HCT116 (cell line): ENCODE measurements around the gene SLC35F3. TPM values are rescaled to one million over a fixed set of nuclear protein-coding genes. Genes with fewer than 3 reads are reported as not detected.

Experiments used
- ATAC-seq: fragments of 200-7000 bp; cut with Tn5 transposase; 2 replicates; pipeline ENCODE4 v1.9.1; 2020; ENCODE audit warnings: mild to moderate bottlenecking, moderate library complexity
- BruUV-seq: library from RNA; stranded (reverse); fragments of 400-500 nt; replicated peaks from 2 replicates; lab custom pipeline; 2021; lab: Mats Ljungman, UMichigan
- CTCF ChIA-PET: fragments of 300-600 bp; sonication (Branson Sonifier 250); formaldehyde crosslinking; loops from one replicate; lab custom pipeline; 2021; ENCODE audit warnings: antibody characterized with exemption; lab: Charles Lee
- POLR2A ChIA-PET: fragments of 300-600, 350-600 bp; sonication (Branson Sonifier 250); formaldehyde crosslinking; loops from one replicate; lab custom pipeline; 2021; ENCODE audit warnings: antibody characterized with exemption; lab: Charles Lee
- RAD21 ChIA-PET, 2 experiments: fragments of 300-600 bp; sonication (Branson Sonifier 250); formaldehyde crosslinking; loops; one replicate each; lab custom pipeline; 2023; ENCODE audit warnings: low total read pairs in 2 of 2; ENCODE audit not compliant: uncharacterized antibody in 2 of 2, unreplicated experiment in 2 of 2, low non-redundant PET in 1 of 2; lab: Charles Lee
- DNase-seq: peaks from one replicate; pipeline ENCODE4 v3.0.0-alpha.2; 2010; ENCODE audit warnings: low read depth, low spot score
- H2AFZ ChIP-seq: fragments of 200-600 bp; shearing (Covaris generic), sonication (generic); 2 replicates; pipeline ENCODE4 v1.6.1; 2017; ENCODE audit warnings: low read depth, mixed run types, mixed read lengths, antibody characterized with exemption, low read length; ENCODE audit not compliant: poor library complexity, severe bottlenecking
- H3K27ac ChIP-seq: 2 replicates; pipeline ENCODE4 v1.5.1; 2012; ENCODE audit warnings: low read depth, low read length
- H3K27me3 ChIP-seq: fragments of 200-600 bp; sonication (generic); 2 replicates; pipeline ENCODE4 v1.6.1; 2016; ENCODE audit warnings: mixed run types, low read length, mixed read lengths; ENCODE audit not compliant: insufficient read depth
- H3K36me3 ChIP-seq, 2 experiments: fragments of 200-500 bp in 1 of 2; fragments of 200-600 bp in 1 of 2; sonication (Bioruptor generic) in 1 of 2; sonication (generic) in 1 of 2; 2 replicates each; pipeline versions ENCODE4 v1.5.1 to v1.6.1; 2014 to 2016; ENCODE audit warnings: low read length in 2 of 2, inconsistent platforms in 1 of 2, mixed read lengths in 1 of 2, mixed run types in 1 of 2; ENCODE audit not compliant: insufficient read depth in 2 of 2, control insufficient read depth in 1 of 2
- H3K4me1 ChIP-seq, 2 experiments: fragments of 200-600 bp in 1 of 2; sonication (generic) in 1 of 2; 2 replicates each; pipeline versions ENCODE4 v1.5.1 to v1.6.1; 2012 to 2017; ENCODE audit warnings: low read length in 2 of 2, inconsistent platforms in 1 of 2, mild to moderate bottlenecking in 1 of 2, mixed read lengths in 1 of 2, mixed run types in 1 of 2, moderate library complexity in 1 of 2; ENCODE audit not compliant: insufficient read depth in 2 of 2, control insufficient read depth in 1 of 2
- H3K4me2 ChIP-seq: fragments of 200-600 bp; sonication (generic); 2 replicates; pipeline ENCODE4 v1.6.1; 2017; ENCODE audit warnings: mixed run types, low read length, mixed read lengths
- H3K4me3 ChIP-seq, 2 experiments: fragments of 200-600 bp in 1 of 2; sonication (generic) in 1 of 2; replicated peaks in 1 of 2; 2 replicates each; pipeline ENCODE4 v1.5.1; 2011 to 2016; ENCODE audit warnings: low read length in 2 of 2, control low read depth in 1 of 2, low read depth in 1 of 2, mild to moderate bottlenecking in 1 of 2, mixed read lengths in 1 of 2, mixed run types in 1 of 2
- H3K79me2 ChIP-seq: fragments of 200-600 bp; sonication (generic); 2 replicates; pipeline ENCODE4 v1.6.1; 2017; ENCODE audit warnings: mild to moderate bottlenecking, mixed run types, low read length, moderate library complexity, mixed read lengths; ENCODE audit not compliant: insufficient read depth
- H3K9ac ChIP-seq: fragments of 200-600 bp; sonication (generic); 2 replicates; pipeline ENCODE4 v1.6.1; 2016; ENCODE audit warnings: low read length, mixed read lengths
- H3K9me2 ChIP-seq: fragments of 200-600 bp; sonication (generic), shearing (Covaris generic); 2 replicates; pipeline ENCODE4 v1.6.1; 2017; ENCODE audit warnings: mixed run types, mild to moderate bottlenecking, moderate library complexity; ENCODE audit not compliant: insufficient read depth
- H3K9me3 ChIP-seq, 2 experiments: fragments of 200-500 bp in 1 of 2; fragments of 200-600 bp in 1 of 2; sonication (Bioruptor generic) in 1 of 2; sonication (generic) in 1 of 2; 2 replicates each; pipeline ENCODE4 v1.6.1; 2014 to 2017; ENCODE audit warnings: low read length in 2 of 2, mixed read lengths in 2 of 2, inconsistent platforms in 1 of 2, low read depth in 1 of 2, mild to moderate bottlenecking in 1 of 2, mixed run types in 1 of 2, moderate library complexity in 1 of 2; ENCODE audit not compliant: control insufficient read depth in 1 of 2, insufficient read depth in 1 of 2
- H4K20me1 ChIP-seq: fragments of 200-600 bp; sonication (generic), shearing (Covaris generic); 2 replicates; pipeline ENCODE4 v1.6.1; 2017; ENCODE audit warnings: mixed run types, mild to moderate bottlenecking, moderate library complexity; ENCODE audit not compliant: insufficient read depth
- EZH2 ChIP-seq: fragments of 200-600 bp; sonication (generic); IDR thresholded peaks from 2 replicates; pipeline ENCODE4 v1.6.1; 2017; ENCODE audit warnings: antibody characterized with exemption, mixed run types
- FOSL1 ChIP-seq: IDR thresholded peaks from 2 replicates; pipeline ENCODE4 v1.6.1; 2012; ENCODE audit warnings: low read depth
- JUND ChIP-seq: IDR thresholded peaks from 2 replicates; pipeline ENCODE4 v1.6.1; 2012
- POLR2AphosphoS5 ChIP-seq: IDR thresholded peaks from 2 replicates; pipeline ENCODE4 v1.6.1; 2011; ENCODE audit warnings: mild to moderate bottlenecking, low read depth, low read length, moderate library complexity
- REST ChIP-seq: IDR thresholded peaks from 2 replicates; pipeline ENCODE4 v1.6.1; 2012; ENCODE audit warnings: low read depth
- SRF ChIP-seq: IDR thresholded peaks from 2 replicates; pipeline ENCODE4 v1.6.1; 2012; ENCODE audit warnings: low read depth
- TCF7L2 ChIP-seq: IDR thresholded peaks from 2 replicates; pipeline ENCODE4 v1.7.0; 2011; ENCODE audit warnings: borderline replicate concordance, inconsistent platforms; ENCODE audit not compliant: insufficient read depth, insufficient read length; ENCODE audit errors: extremely low read depth
- ZFX ChIP-seq: fragments of 450-650 bp; IDR thresholded peaks from 2 replicates; pipeline ENCODE4 v1.6.1; 2017
- intact Hi-C: fragments of 100-400 bp; cut with micrococcal nuclease; formaldehyde crosslinking; loops from 2 replicates; pipeline ENCODE4 v1.10.0; 2022
- total RNA-seq: library from RNA; stranded (reverse); gene quantifications from one replicate; pipeline ENCODE4 v1.2.1, GENCODE V29; 2021; ENCODE audit not compliant: unreplicated experiment
- TF ChIP-seq, protein P1 (sequence below), 3 experiments: fragments of 200-600 bp in 1 of 3; sonication (generic) in 1 of 3; IDR thresholded peaks in 2 of 3; conservative IDR thresholded peaks in 1 of 3; 2 replicates each; pipeline ENCODE4 v1.5.1; 2012 to 2017; ENCODE audit warnings: low read depth in 2 of 3, low read length in 2 of 3, antibody characterized with exemption in 1 of 3, borderline replicate concordance in 1 of 3, control low read depth in 1 of 3, mild to moderate bottlenecking in 1 of 3, mixed read lengths in 1 of 3, mixed run types in 1 of 3, moderate library complexity in 1 of 3; ENCODE audit not compliant: insufficient read depth in 1 of 3
- TF ChIP-seq, protein P2 (sequence below): IDR thresholded peaks from 2 replicates; pipeline ENCODE4 v1.6.1; 2012

The SLC35F3 gene
- total RNA-seq, 1 experiment from 2014 or later, result 6.4 TPM

DNA sequence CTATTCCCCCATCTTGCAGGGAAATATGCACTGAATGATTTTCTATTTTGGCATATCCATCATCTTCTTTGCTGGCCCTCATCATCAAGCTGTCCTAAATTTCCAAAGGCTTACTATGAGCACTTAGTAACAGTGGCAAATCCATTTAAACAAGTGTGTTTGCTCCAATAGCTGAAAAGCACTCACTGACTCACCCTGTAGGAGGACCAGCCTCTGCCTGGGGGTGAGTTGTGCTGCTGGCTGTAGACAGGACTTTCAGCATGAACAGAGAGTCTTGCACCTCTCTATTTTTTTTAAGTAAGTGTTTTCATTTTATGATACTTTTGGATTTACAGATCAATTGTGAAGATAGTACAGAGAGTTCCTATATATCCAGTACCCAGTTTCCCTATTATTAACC is 97.3 kb downstream of the SLC35F3 start (continued):
- TF ChIP-seq REST (no peak), FOSL1 (no peak), JUND (no peak), TCF7L2 (no peak)
- TF ChIP-seq, protein P1, sequence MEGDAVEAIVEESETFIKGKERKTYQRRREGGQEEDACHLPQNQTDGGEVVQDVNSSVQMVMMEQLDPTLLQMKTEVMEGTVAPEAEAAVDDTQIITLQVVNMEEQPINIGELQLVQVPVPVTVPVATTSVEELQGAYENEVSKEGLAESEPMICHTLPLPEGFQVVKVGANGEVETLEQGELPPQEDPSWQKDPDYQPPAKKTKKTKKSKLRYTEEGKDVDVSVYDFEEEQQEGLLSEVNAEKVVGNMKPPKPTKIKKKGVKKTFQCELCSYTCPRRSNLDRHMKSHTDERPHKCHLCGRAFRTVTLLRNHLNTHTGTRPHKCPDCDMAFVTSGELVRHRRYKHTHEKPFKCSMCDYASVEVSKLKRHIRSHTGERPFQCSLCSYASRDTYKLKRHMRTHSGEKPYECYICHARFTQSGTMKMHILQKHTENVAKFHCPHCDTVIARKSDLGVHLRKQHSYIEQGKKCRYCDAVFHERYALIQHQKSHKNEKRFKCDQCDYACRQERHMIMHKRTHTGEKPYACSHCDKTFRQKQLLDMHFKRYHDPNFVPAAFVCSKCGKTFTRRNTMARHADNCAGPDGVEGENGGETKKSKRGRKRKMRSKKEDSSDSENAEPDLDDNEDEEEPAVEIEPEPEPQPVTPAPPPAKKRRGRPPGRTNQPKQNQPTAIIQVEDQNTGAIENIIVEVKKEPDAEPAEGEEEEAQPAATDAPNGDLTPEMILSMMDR (IDR thresholded peaks at IDR 0.05 in 2 of 3, conservative IDR thresholded peaks at IDR 0.05 in 1 of 3; ENCODE audit: borderline replicate concordance in 1 of 3, insufficient read depth in 1 of 3, low read depth in 2 of 3, low read length in 2 of 3), result no peak

DNA sequence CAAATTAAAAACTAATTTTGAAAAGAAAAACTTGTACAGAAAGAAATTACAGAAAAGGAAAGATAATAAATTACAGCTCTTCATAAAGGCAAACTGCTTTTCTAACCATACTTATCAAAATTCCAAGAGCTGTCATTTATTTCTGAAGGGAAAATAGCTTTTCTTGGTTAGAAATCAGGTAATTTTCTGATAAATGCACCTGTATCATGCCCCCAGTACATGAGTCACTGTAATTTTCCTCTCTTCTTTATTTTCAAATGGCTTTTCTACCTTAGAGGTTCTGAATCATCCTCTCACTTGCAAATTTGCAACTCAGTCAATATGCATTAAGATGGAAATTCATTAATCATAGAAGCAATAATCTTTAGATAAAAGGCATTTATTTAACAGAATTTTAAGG is 100.1 kb downstream of the SLC35F3 start:
- Histone ChIP-seq H3K79me2 (peaks cover 9% of the 10 kb centered on the region; the same call in 1 of the 2 replicates), H3K4me3 (no peak overlapping the region), H4K20me1 (peaks cover 8% of the 10 kb centered on the region; the same call in 1 of the 2 replicates), H3K4me2 (no peak overlapping the region), H3K9ac (no peak overlapping the region), H3K27me3 (no peaks in the 10 kb centered on the region), H3K36me3 (no peaks in the 10 kb centered on the region), H3K9me3 (no peaks in the 10 kb centered on the region), H3K4me1 (no peaks in the 10 kb centered on the region), H3K9me2 (no peaks in the 10 kb centered on the region), H2AFZ (no peak overlapping the region), H3K27ac (no peak overlapping the region)
- ChIA-PET RAD21 (no interaction called here), POLR2A (no interaction called here), CTCF (no interaction called here)
- ATAC-seq (no peak), DNase-seq (no peak)
- BruUV-seq, result no TSS peak
- TF ChIP-seq EZH2, result no peak
- no peak for TF ChIP-seq SRF
- TF ChIP-seq POLR2AphosphoS5, result no peak
- TF ChIP-seq ZFX, result no peak
- TF ChIP-seq, protein P2, sequence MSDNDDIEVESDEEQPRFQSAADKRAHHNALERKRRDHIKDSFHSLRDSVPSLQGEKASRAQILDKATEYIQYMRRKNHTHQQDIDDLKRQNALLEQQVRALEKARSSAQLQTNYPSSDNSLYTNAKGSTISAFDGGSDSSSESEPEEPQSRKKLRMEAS, result no peak
- intact Hi-C loops, result no loop called here
